HEK293T (cell line): ENCODE data around the gene BAIAP2L1.

Experiments used
- ARNT ChIP-seq: fragments of 450-650 bp; IDR thresholded peaks from 2 replicates; pipeline ENCODE4 v1.6.1; 2017; ENCODE audit warnings: mild to moderate bottlenecking
- BHLHE40 ChIP-seq: fragments of 450-650 bp; IDR thresholded peaks from 2 replicates; pipeline ENCODE4 v1.6.1; 2016; ENCODE audit warnings: mild to moderate bottlenecking, moderate library complexity, borderline replicate concordance
- FOXA1 ChIP-seq: fragments of 450-650 bp; IDR thresholded peaks from 2 replicates; pipeline ENCODE4 v1.6.1; 2016; ENCODE audit warnings: mild to moderate bottlenecking
- FOXK2 ChIP-seq: fragments of 450-650 bp; IDR thresholded peaks from 2 replicates; pipeline ENCODE4 v1.6.1; 2016; ENCODE audit warnings: mild to moderate bottlenecking
- FOXM1 ChIP-seq: fragments of 450-650 bp; IDR thresholded peaks from 2 replicates; pipeline ENCODE4 v1.6.1; 2017; ENCODE audit warnings: mild to moderate bottlenecking, borderline replicate concordance
- HDGF ChIP-seq: fragments of 450-650 bp; IDR thresholded peaks from 2 replicates; pipeline ENCODE4 v1.6.1; 2017; ENCODE audit warnings: antibody characterized with exemption, borderline replicate concordance
- NFRKB ChIP-seq: fragments of 450-650 bp; IDR thresholded peaks from 2 replicates; pipeline ENCODE4 v1.6.1; 2016; ENCODE audit warnings: mild to moderate bottlenecking, moderate library complexity
- PKNOX1 ChIP-seq: fragments of 450-650 bp; IDR thresholded peaks from 2 replicates; pipeline ENCODE4 v1.6.1; 2016
- SP1 ChIP-seq: fragments of 450-650 bp; IDR thresholded peaks from 2 replicates; pipeline ENCODE4 v1.6.1; 2017
- SUZ12 ChIP-seq: fragments of 450-650 bp; IDR thresholded peaks from 2 replicates; pipeline ENCODE4 v1.6.1; 2016; ENCODE audit warnings: mild to moderate bottlenecking

GRCh38 chr7:98448766-98449165, 47.9 kb upstream of the BAIAP2L1 start:
- TF ChIP-seq NFRKB = no peak
- TF ChIP-seq SP1 = no peak
- no peak for TF ChIP-seq FOXK2
- no peak for TF ChIP-seq PKNOX1
- TF ChIP-seq FOXM1 = no peak
- no peak for TF ChIP-seq FOXA1
- no peak for TF ChIP-seq SUZ12
- no peak for TF ChIP-seq BHLHE40
- no peak for TF ChIP-seq HDGF
- TF ChIP-seq ARNT = no peak
